Stimulated activated CD8-positive, alpha-beta memory T cell treated with anti-CD3 and anti-CD28 coated beads, Interleukin-15, amount 100 ng/mL, for 24 hours (primary cell): ENCODE results near the gene ZNF416.

Experiments
- DNase-seq: peaks from one replicate; pipeline ENCODE4 v3.0.0-alpha.2; 2020; ENCODE audit warnings: low read depth

ZNF416 gene

GRCh38 chr19:57559008-57559403 lies 19.7 kb downstream of the ZNF416 start:
- DNase-seq, result no peak

GRCh38 chr19:57558525-57558924 lies 20.2 kb downstream of the ZNF416 start:
- no peak for DNase-seq

GRCh38 chr19:57557659-57558058 lies 21.1 kb downstream of the ZNF416 start:
- no peak for DNase-seq

- DNase-seq, result no peak
These were observed 26.3 kb downstream of the ZNF416 start for GRCh38 chr19:57552432-57552831.

- DNase-seq, result no peak
These were observed 32.2 kb downstream of the ZNF416 start for GRCh38 chr19:57546513-57546912.

GRCh38 chr19:57537953-57538547 lies 40.7 kb downstream of the ZNF416 start:
- DNase-seq, result no peak

- DNase-seq, result peak; percentile 73
These were observed 51.4 kb downstream of the ZNF416 start, which contains the start of gene ZNF549 for GRCh38 chr19:57527136-57527881. TSS of gene ZNF549 (plus strand) at chr19:57527356. CDS start at chr19:57527574, 218 bp downstream.
